22Rv1 (cell line): Measurements from ENCODE around the gene FNDC3A.

Source experiments
- CTCF ChIP-seq: fragments of 450-650 bp; IDR thresholded peaks from 2 replicates; pipeline ENCODE4 v1.5.1; 2017; ENCODE audit warnings: mild to moderate bottlenecking
- ZFX ChIP-seq: fragments of 450-650 bp; IDR thresholded peaks from 2 replicates; pipeline ENCODE4 v1.6.1; 2017; ENCODE audit warnings: antibody characterized with exemption, borderline replicate concordance

- no peak for TF ChIP-seq CTCF
- TF ChIP-seq ZFX, result no peak
These were observed 134.6 kb downstream of the FNDC3A start for GRCh38 chr13:49110122-49110912.
